Measurements from ENCODE around the gene FERMT1. TPM values are rescaled to one million over a fixed set of nuclear protein-coding genes. Genes with fewer than 3 reads are reported as not detected.

FERMT1 gene
- total RNA-seq, 4 donors from 2014 or later = 23.2 to 31.9 (median 29.7) TPM

DNA sequence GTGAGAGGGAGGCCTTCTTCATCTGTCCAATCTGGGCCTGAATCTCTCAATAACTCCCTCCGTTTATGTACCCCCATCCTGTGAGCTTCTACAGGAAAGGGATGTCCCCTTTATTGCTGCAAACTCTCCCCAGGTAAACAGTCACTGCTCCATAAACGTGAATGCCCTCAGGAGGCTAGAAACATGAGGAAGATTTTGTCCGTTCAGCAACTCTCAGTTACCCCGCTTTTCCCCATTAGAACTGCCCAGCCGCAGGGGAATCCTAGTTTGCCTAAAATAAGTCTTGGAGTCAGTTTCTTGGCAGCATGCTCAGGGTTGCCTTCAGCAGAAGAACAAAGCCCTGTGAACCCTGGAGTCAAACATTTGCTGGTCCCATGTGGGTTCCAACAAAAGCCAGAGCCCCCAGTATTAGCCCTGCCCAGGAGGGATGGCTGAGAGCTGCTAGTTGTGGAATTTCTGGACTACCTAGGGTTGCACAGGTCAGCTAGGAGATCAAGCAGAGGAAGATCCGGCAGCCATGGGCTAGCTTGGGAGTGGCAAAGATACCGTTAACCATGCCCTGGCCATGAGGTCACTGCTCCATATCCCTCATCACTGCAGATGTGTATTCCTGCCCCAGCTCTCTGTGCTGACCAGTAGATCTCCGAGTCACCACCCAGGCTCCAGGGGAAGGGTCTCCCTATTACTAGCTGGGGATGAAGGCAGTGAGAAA lies 69.6 kb downstream of the FERMT1 start:
- Histone ChIP-seq H3K9me3 (no peaks in the 10 kb centered on the region), H3K27ac (no peak overlapping the region), H3K36me3 (no peaks in the 10 kb centered on the region), H3K4me3 (no peak overlapping the region), H3K4me1 (peaks cover 0 to 13% (median 9%) of the 10 kb centered on the region in 4 donors), H3K27me3 (peaks cover 43% of the 10 kb centered on the region)
- DNase-seq = no peak
- intact Hi-C loops (cut with DNase I; ENCODE audit: low total_unique reads) = no loop called here
- WGBS, 2 donors (ENCODE audit: low coverage in 1 of 2) = 20 to 59% methylated on average over 1 to 8 of the region's 8 CpGs
- TF ChIP-seq POLR2A (IDR thresholded peaks at IDR 0.05) (no peak), POLR2AphosphoS5 (IDR thresholded peaks at IDR 0.05) (no peak)
- in situ Hi-C loops (cut with MboI; ENCODE audit: low pct_ligation_motif_present in 1 of 4, low pct_unique_long_range_greater_than_20kb in 1 of 4, low sequenced_read_pairs in 3 of 4) = no loop called here

DNA sequence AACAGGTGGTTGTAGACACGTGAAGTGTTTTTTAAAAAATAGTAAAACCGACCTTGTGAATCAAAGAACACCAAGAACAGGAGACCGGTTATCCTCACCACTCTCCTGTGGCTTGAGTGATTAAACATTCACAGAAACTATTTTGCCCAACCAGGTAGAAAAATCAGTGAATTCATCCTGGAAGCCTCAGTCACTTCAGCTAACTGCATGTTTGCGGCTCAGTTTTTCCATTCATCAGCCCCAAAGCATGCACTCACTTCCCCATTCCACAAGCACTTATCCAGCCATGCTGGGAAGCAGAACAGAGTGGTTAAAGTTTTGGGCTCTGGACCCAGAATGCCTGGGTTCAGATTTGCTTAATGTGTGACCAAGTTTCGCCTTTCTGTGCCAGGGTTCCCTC lies 71.3 kb downstream of the FERMT1 start:
- 42 to 60% methylated on average over 4 to 5 of the region's 5 CpGs for WGBS, 2 donors (ENCODE audit: low coverage in 1 of 2)
- DNase-seq = no peak
- intact Hi-C loops (cut with DNase I; ENCODE audit: low total_unique reads) (no loop called here), in situ Hi-C loops (cut with MboI; ENCODE audit: low pct_ligation_motif_present in 1 of 4, low pct_unique_long_range_greater_than_20kb in 1 of 4, low sequenced_read_pairs in 3 of 4) (no loop called here)
- no peak overlapping the region for H3K27ac ChIP-seq
- H3K4me3 ChIP-seq = no peak overlapping the region
- no peaks in the 10 kb centered on the region for H3K36me3 ChIP-seq
- peaks cover 0 to 13% (median 9%) of the 10 kb centered on the region in 4 donors for H3K4me1 ChIP-seq
- TF ChIP-seq EP300 (IDR thresholded peaks at IDR 0.05; ENCODE audit: low read depth) (no peak), POLR2AphosphoS5 (IDR thresholded peaks at IDR 0.05) (no peak), POLR2A (IDR thresholded peaks at IDR 0.05) (no peak)
- TF ChIP-seq, protein P1, sequence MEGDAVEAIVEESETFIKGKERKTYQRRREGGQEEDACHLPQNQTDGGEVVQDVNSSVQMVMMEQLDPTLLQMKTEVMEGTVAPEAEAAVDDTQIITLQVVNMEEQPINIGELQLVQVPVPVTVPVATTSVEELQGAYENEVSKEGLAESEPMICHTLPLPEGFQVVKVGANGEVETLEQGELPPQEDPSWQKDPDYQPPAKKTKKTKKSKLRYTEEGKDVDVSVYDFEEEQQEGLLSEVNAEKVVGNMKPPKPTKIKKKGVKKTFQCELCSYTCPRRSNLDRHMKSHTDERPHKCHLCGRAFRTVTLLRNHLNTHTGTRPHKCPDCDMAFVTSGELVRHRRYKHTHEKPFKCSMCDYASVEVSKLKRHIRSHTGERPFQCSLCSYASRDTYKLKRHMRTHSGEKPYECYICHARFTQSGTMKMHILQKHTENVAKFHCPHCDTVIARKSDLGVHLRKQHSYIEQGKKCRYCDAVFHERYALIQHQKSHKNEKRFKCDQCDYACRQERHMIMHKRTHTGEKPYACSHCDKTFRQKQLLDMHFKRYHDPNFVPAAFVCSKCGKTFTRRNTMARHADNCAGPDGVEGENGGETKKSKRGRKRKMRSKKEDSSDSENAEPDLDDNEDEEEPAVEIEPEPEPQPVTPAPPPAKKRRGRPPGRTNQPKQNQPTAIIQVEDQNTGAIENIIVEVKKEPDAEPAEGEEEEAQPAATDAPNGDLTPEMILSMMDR (IDR thresholded peaks at IDR 0.05) = no peak
- H3K9me3 ChIP-seq = no peaks in the 10 kb centered on the region
- H3K27me3 ChIP-seq = peaks cover 43% of the 10 kb centered on the region

DNA sequence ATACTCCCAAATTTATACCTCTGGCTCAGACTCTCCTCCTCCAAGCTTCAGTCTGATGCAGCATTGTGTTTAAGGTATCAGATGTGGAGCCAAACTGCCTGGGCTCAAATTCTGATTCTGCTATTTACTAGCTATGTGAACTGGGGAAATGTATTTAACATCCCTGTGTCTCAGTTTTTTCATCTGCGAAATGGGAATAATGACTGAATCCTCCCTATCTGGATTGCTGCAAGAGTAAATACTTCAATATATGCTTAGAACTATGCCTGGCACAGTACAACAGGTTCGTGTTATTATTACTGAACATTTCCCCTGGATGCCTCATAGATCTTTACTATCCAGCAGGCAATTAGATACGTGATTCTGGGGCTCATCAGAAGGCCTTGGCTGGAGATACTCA lies 74.4 kb downstream of the FERMT1 start:
- Histone ChIP-seq H3K36me3 (no peaks in the 10 kb centered on the region), H3K4me1 (peaks cover 0 to 13% (median 9%) of the 10 kb centered on the region in 4 donors), H3K9me3 (no peaks in the 10 kb centered on the region), H3K27me3 (peaks cover 31% of the 10 kb centered on the region), H3K27ac (no peak overlapping the region), H3K4me3 (no peak overlapping the region)
- TF ChIP-seq, protein P1 (IDR thresholded peaks at IDR 0.05) = no peak
- TF ChIP-seq POLR2AphosphoS5 (IDR thresholded peaks at IDR 0.05) (no peak), POLR2A (IDR thresholded peaks at IDR 0.05) (no peak), EP300 (IDR thresholded peaks at IDR 0.05; ENCODE audit: low read depth) (no peak)
- intact Hi-C loops (cut with DNase I; ENCODE audit: low total_unique reads) = no loop called here
- in situ Hi-C loops (cut with MboI; ENCODE audit: low pct_ligation_motif_present in 1 of 4, low pct_unique_long_range_greater_than_20kb in 1 of 4, low sequenced_read_pairs in 3 of 4) = no loop called here
- no peak for DNase-seq
- 80 to 82% methylated on average over 2 to 3 of the region's 3 CpGs for WGBS, 2 donors (ENCODE audit: low coverage in 1 of 2)

DNA sequence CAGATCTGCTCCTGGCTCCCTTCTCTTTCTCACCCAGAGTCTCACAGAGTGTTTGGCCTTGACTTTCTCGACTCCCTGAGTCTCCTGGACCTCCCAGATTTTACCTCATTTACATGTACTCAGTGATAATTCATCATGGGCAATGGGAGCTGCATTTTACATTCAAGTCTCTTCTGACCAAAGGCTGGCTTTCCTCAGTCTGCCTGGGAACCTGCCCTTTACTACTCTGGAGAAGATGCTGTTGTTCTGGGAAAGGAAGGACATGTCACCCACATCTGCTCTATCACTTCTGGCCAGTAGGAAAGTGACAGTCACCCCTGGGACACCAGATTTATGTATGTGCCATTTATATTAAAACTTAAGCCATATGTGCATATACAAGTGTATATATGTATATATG lies 76.4 kb downstream of the FERMT1 start:
- H3K27me3 ChIP-seq = peaks cover 11% of the 10 kb centered on the region
- 20 to 63% methylated on average over 1 of the region's 1 CpG for WGBS, 2 donors (ENCODE audit: low coverage in 1 of 2)
- H3K27ac ChIP-seq = no peak overlapping the region
- intact Hi-C loops (cut with DNase I; ENCODE audit: low total_unique reads) (no loop called here), in situ Hi-C loops (cut with MboI; ENCODE audit: low pct_ligation_motif_present in 1 of 4, low pct_unique_long_range_greater_than_20kb in 1 of 4, low sequenced_read_pairs in 3 of 4) (no loop called here)
- no peaks in the 10 kb centered on the region for H3K9me3 ChIP-seq
- no peak for DNase-seq
- H3K36me3 ChIP-seq = peaks cover 0 to 4% (median 0%) of the 10 kb centered on the region in 4 donors
- no peaks in the 10 kb centered on the region for H3K4me1 ChIP-seq
- TF ChIP-seq POLR2A (IDR thresholded peaks at IDR 0.05) (no peak), POLR2AphosphoS5 (IDR thresholded peaks at IDR 0.05) (no peak), EP300 (IDR thresholded peaks at IDR 0.05; ENCODE audit: low read depth) (no peak)
- TF ChIP-seq, protein P1 (IDR thresholded peaks at IDR 0.05) = no peak
- H3K4me3 ChIP-seq = no peak overlapping the region

DNA sequence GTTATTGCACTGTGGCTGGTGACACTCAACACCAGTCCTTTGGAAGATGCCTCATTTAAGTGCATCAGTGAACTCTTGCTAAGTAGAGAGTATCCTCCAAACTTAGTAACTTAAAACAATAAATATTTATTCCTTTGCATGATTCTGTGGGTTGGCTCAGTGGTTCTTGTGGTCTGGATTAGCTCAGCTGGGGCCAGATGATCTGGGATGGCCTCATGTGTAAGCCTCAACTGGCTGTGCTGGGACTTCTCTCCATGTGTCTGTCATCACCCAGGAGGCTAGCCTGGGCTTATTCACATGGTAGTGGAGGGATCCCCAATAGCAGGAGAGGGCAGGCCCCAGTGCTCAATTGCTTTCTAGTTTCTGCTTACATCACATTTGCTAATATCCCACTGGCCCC lies 77.3 kb downstream of the FERMT1 start:
- peaks cover 3% of the 10 kb centered on the region for H3K27me3 ChIP-seq
- H3K9me3 ChIP-seq = no peaks in the 10 kb centered on the region
- no peak for DNase-seq
- no peak overlapping the region for H3K27ac ChIP-seq
- peaks cover 0 to 8% (median 2%) of the 10 kb centered on the region in 4 donors for H3K36me3 ChIP-seq
- in situ Hi-C loops (cut with MboI; ENCODE audit: low pct_ligation_motif_present in 1 of 4, low pct_unique_long_range_greater_than_20kb in 1 of 4, low sequenced_read_pairs in 3 of 4) = no loop called here
- TF ChIP-seq EP300 (IDR thresholded peaks at IDR 0.05; ENCODE audit: low read depth) (no peak), POLR2A (IDR thresholded peaks at IDR 0.05) (no peak), POLR2AphosphoS5 (IDR thresholded peaks at IDR 0.05) (no peak)
- TF ChIP-seq, protein P1 (IDR thresholded peaks at IDR 0.05) = no peak
- no peaks in the 10 kb centered on the region for H3K4me1 ChIP-seq
- no peak overlapping the region for H3K4me3 ChIP-seq
- intact Hi-C loops (cut with DNase I; ENCODE audit: low total_unique reads) = no loop called here

Data from transverse colon (tissue), 4 donors.